HG02759 (cell line): ENCODE measurements around the gene SLC6A18.
"Not testable (repeated sequence)": the region's sequence is repeated elsewhere in the genome, so short reads cannot be mapped to it uniquely, and the experiment has no call there.

ENCODE experiments used
- ATAC-seq: cut with Tn5 transposase; IDR thresholded peaks from one replicate; pipeline ENCODE4 v1.9.1; 2021; ENCODE audit warnings: mild to moderate bottlenecking, moderate library complexity; ENCODE audit not compliant: unreplicated experiment

SLC6A18 gene

DNA sequence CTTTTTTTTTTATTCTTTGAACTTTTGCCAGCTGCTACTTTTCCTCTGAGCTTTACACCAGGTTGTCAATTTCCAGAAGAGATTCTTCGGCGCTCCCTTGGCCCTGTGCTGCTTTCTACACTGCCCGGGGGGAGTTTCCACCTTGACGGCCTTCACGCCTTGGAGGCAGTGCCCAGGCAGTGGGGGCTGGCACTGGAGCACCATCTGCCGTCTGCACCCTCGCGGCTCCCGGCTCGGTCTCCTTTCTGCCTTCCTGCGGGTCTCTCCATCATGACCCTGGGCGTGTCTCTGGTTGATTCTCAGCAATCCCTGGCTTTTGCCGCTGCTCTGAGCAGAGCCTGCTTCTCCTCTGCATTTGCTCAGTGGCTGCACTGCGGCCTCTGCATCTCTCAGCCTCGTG is 2.9 kb downstream of the SLC6A18 start:
- no peak for ATAC-seq

DNA sequence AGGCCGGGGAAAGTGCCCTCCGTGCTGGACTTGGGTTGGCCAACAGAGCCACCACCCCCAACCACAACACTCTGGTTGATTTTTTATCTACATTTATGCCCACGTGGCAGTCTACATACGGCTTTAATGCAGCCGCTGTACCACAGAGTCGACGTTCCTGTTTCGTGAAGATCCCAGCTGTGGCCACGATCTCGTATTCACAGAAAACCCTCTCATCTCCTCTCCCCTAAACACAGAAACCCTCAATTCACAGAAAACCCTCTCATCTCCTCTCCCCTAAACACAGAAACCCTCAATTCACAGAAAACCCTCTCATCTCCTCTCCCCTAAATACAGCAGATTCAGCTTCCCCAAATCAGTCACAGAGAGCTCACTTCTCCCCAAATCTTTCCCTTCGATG is 3.8 kb downstream of the SLC6A18 start:
- not testable (repeated sequence) for ATAC-seq

DNA sequence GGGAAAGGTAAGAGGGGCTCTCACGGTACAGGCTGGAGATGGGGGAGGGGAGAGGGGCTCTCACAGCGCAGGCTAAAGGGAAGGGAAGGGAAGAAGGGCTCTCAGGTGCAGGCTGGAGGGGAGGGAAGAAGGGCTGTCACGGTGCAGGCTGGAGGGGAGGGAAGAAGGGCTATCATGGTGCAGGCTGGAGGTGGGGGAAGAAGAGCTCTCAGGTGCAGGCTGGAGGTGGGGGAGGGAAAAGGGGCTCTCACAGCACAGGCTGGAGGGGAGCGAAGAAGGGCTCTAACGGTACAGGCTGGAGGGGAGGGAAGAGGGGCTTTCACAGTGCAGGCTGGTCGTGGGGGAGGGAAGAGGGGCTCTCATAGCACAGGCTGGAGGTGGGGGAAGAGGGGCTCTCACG is 4.6 kb downstream of the SLC6A18 start:
- no peak for ATAC-seq

DNA sequence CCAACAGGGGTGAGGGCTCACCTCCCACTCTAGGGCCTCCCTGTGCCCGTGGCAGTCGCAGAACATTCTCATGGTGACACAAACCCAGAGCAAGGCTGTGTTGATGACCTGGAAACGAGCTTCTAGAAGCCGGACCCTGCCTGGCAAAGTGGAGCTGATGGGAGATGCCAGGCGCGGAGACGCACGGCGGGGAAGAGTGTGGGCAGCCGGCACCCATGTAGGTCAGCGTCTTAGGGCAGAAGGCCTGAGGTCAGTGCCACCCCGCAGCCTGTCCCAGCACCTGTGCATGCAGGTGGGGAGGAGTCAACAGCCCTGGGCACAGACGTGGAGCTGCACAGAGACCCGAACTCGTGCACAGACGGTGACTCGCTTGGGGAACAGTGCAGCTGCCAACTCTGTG is 5.4 kb downstream of the SLC6A18 start:
- ATAC-seq, result no peak

DNA sequence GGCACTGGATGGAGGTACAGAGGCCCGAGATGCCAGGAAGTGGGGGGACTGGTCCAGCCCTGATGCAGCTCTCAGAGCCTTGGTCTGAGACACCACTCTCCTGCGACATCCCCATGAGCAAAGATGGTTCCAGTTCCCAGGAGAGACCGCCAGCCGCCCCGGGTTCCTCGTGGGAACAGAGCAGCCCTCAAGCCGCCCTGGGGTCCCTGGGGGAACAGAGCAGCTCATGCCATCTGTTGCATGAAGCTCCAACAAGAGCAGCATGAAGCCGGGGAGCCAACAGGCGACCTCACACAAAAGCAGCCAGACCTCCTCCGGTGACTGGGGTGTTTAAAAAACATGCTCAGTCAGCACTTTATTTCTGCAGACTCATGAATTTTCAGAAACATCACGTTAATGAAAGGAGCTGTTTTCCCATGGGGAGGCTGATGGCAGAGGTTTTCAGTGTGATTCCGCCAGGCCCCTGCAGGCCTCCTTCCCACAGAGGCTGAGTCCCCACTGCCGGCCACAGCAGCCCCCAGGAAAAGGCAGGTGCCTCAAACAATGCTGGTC is 6.2 kb downstream of the SLC6A18 start:
- no peak for ATAC-seq

DNA sequence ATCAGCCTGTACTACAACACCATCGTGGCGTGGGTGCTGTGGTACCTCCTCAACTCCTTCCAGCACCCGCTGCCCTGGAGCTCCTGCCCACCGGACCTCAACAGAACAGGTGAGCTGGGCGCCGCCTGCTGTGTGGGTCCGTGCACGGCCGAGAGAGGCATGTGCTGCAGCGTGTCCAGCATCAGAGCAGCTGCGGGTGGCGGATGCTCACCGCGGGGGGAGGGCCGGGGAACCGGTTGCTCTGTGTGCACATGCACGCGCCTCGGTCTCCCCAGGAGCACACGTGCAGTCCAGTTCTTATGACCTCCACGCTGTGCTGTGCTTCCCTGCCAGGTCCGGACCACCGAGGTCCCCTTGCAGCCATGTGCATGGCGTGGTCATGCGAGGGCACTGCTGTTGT is 7.6 kb downstream of the SLC6A18 start:
- no peak for ATAC-seq

DNA sequence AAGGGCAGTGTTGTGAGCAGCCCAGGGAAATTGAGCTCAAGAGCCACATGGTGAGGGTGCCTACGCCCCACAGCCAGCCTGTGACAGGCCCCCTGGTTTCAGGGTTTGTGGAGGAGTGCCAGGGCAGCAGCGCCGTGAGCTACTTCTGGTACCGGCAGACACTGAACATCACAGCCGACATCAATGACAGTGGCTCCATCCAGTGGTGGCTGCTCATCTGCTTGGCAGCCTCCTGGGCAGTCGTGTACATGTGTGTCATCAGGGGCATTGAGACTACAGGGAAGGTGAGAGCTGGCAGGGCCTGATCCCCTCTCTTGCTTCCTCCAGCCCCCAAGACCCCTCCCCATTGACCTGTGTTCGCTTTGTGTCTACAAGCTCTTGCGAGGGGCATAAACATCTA is 10.2 kb downstream of the SLC6A18 start:
- no peak for ATAC-seq

DNA sequence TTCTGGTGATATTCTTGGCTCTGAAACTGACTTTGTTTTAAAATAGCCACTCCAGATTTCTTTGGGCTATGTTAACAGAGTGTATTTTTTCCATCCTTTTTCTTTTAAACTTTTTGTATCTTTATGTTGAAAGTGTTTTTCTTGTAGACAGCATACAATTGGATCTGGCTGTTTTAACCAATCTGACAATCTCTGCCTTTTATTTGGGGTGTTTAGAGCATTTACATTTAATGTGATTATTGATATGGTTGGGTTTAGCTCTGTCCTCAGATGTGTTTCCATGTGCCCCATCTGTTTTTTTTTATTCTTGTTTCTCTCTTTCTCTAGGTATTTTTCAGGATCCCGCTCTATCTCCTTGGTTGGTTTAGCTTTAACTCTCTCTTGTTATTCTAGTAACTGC is 10.7 kb downstream of the SLC6A18 start:
- no peak for ATAC-seq

DNA sequence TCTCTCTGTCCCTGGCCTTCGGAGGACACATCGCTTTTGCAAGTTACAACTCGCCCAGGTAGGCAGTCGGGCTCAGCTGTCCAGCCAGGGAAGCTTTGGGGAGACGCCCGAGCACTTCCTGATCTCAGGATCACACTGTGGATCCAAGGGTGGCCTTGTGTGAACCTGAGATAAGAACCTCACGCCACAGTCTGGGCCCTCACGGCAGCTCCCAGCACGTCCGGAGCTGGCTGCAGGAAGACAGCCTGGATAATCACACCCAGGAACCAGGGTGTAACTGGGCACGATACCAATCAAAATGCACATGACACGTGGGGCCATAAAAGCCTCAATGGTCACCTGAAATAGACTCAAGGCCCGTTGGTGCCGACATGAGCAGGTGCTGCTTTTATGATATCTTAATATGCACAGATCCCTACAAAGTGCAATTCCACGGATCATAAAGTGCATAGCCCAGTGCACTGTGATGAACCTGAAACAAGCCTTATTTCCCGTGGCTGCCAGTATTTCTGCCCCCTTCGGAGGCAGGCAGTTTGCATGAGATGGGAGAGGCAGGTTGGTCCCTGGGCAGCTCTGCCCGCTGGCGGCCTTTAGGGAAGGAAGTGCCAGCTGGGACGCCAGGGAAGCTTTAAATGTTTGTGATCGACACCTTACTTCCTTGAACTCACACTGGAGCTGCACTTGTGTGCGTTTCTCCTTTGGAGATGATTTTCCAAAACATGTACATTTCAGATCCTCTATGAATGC is 14.5 kb downstream of the SLC6A18 start:
- ATAC-seq, result no peak

DNA sequence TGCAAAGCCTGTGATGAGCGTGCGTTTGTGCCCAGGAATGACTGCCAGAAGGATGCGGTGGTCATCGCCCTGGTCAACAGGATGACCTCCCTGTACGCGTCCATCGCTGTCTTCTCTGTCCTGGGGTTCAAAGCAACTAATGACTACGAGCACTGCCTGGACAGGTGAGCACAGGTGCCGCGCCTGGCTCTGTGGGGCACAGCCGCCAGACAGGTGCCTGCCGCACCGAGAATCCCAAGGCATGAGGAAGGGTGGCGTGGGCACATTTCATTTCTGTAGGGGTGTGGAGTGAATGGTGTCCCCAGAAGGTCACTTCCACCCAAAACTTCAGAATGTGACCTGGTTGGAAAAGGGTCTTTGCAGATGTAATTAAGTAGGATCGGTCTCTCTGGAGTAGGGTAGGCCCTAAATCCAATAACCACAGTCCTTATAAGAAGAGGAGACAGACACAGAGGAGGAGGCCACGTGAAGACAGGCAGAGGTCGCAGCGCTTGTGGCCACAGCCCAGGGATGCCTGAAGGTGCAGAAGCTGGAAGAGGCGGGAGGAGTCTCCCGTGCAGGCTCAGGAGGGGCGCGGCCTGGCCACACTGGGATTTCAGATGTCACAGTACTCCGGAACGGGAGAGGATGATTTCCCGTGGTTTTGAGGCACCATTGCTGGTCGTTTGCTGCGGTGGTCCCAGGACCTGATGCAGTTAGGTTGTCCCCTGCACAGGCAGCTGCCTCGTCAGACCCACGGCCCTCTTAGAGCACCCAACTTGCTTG is 15.5 kb downstream of the SLC6A18 start:
- ATAC-seq, result no peak

DNA sequence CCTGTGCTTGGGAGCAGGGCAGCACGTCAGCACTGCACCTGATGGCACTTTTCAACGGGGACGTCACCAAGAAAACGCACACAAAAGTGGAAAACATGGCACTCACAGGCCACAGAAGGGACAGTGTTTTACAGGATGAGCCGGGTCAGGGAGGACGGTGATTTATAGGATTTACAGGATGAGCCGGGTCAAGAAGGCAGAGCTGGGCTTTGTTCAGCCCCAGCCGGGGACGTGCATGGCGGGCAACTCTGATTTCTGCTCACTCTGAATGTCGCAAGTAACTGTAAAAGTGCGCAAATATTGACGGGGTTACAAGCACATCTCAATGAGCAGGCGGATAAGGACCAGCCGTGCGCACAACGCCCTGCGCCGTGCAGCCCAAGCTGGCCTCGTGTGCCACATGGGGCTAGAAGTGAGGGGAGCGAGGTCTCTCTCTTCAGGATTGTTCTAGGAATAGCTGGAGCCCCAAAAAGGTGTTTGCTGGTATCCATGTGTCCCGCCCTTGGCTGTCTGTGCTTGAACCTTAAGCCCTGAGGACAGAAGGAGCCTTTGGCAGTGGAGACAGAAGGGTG is 16.4 kb downstream of the SLC6A18 start:
- no peak for ATAC-seq

DNA sequence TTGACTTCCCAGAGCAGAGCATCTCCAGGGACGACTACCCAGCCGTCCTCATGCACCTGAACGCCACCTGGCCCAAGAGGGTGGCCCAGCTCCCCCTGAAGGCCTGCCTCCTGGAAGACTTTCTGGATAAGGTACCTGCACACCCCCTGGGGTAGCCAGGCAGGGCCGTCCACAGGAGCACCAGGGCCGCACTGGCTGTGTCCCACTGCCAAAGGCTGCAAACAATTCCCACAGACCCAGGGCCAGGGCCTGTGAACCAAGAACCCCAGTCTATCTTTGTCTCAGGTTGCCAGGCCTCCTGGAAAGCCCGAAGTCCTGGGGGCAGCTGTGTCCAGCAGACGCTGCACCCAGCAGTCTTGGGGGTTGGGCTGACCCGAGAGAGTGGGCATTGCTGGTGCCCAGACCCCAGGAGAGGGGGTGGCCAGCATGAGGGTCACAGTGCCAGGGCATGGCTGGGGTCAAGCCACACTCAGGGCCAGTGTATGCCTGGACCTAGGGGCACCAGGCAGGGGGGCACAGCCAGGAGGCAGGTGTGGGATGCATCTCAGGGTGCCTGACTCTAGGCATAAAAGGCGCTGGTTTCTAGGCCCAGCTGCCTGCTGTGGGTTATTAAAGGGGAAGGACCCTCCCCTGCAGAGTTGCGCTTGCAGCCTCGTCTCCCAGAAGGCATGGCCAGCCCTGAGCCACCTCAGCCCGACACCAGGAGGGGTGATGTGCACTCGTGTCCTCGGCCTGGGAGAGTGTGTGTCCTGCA is 17.7 kb downstream of the SLC6A18 start:
- ATAC-seq, result no peak

DNA sequence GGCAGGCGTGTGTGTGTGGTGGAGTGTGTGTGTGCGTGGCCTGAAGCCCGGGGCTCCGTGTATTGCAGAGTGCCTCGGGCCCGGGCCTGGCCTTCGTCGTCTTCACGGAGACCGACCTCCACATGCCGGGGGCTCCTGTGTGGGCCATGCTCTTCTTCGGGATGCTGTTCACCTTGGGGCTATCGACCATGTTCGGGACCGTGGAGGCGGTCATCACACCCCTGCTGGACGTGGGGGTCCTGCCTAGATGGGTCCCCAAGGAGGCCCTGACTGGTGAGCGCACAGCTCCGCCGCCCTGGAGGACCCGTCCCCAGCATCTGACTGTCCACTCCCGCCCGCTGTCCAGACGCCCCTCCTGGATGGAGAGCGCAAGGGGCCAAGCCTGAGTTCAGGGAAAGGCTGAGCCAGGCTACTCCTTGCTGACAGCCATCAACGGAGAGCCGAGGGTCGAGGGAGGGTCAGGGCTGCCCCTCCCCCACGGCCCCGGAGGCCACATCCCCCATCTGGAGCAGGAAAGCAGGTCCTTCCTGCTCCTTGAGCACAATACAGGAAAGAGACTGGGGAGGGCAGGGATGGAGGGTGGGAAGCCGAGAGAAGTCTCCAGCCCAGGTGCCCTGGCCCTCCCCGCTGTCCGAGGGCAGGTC is 18.4 kb downstream of the SLC6A18 start:
- no peak for ATAC-seq

DNA sequence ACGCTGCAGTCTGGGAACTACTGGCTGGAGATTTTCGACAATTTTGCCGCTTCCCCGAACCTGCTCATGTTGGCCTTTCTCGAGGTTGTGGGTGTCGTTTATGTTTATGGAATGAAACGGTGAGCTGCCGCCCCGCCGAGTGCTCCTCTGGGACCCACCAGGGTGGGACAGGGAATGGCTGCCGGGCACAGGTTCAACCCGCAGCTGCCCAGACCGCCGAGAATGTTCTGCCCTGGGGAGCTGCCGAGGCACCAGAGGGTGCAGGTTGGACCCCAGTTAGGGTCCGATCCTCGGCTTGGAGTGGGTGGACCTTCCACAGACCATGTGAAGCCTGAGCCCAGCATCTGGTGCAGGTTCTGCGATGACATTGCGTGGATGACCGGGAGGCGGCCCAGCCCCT is 19.1 kb downstream of the SLC6A18 start:
- no peak for ATAC-seq

DNA sequence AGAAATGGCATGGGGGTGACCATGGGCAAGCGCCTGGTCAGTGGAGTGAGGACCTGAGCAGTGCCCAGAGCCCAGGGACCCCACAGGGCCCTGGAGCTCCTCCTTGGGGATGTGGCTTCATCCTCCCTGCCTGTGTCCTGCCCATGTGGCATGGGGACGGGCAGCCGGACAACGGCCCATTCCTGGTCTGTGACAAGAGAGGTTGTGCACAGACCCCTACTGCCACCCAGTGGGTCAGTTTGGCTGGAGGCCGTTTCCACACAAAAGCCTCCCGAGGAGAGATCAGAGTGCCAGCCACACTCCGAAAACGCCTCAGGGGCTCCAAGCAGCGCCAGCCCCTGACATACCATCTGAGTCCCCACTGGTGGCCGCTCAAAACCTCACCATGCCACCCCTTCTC is 19.8 kb downstream of the SLC6A18 start:
- ATAC-seq, result no peak

DNA sequence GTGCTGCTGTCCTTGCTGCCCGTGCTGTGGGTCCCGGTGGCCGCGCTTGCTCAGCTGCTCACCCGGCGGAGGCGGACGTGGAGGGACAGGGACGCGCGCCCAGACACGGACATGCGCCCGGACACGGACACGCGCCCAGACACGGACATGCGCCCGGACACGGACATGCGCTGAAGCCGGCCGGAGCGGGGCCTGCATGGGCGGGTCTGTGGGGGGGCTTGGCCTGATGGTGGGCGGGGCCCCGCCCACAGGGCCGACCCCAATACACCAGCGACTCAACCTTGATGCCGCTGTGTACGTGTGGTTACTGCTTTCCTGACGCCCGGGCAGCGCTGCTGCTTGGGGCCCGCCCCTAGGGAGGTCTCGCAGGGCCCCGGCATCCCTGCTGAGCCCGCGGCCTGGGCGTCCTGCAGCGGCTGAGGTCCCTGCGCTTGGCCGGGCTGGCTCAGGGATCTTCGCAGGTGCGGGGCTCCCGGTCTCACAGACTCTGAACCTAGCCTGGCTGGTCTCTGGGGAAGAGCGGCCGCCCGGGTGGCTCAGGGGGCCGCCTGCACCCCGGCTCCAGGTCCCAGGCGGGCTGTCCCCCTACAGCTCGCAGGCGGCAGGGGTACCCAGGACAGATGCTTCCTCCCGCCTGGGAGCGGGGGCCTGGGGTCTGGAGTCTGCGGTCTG is 20.9 kb downstream of the SLC6A18 start:
- ATAC-seq, result no peak

DNA sequence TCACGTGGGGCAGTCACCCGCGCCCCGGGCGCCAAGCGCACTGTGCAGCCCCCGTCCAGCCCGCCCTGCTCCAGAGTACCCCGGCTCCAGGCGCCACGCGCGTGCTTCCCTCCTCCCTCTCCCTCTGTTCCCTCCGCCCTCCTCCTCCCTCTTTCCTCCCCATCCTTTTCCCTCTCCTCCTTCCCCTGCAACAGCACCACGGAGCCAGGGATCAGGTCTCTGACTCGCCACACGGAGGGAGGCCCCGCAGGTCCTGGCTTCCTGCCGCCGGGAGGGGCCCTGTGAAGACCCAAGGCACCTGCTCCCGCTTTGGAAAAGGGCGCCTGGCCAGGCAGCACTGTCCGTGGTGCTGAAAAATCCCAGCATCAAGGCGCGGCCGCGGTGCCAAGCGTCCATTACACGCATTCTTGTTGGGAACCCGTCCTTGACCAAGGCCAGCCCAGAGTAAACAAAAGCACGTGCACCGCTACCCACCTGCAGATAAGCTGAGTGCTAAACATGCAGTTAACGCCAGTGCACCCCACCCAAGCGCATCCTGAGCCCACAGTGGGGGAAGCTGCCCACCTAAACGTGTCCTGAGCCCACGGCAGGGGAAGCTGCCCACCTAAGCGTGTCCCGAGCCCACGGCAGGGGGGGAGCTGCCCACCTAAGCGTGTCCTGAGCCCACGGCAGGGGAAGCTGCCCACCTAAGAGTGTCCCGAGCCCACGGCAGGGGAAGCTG is 21.7 kb downstream of the SLC6A18 start:
- no peak for ATAC-seq

DNA sequence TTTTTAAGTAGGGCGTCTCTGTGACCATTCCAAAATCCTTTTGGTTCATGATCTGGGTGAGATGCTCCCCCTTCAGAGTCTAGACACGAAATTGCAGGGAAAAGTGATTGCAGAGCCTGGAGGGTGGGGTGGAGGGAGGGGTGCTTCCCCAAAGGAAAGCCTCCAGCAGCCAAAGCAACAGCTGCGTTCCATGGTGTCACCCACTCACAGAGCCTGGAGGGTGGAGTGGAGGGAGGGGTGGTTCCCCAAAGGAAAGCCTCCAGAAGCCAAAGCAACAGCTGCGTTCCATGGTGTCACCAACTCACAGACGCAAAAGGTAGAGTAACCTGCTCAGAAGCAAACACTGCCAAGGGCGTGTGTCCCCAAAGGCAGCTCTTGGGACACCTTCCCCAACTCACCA is 22.6 kb downstream of the SLC6A18 start:
- no peak for ATAC-seq
